Smooth muscle cell (in vitro differentiated cells): ENCODE measurements around the gene CDK5R1. TPM values are rescaled to one million over a fixed set of nuclear protein-coding genes. Genes with fewer than 3 reads are reported as not detected.

ENCODE experiments used
- DNase-seq: peaks from one replicate; lab custom pipeline; 2025; ENCODE audit not compliant: unreplicated experiment; lab: John Stamatoyannopoulos, UW
- H2AFZ ChIP-seq: fragments of 200-600 bp; sonication (generic); 2 replicates; pipeline ENCODE4 v1.6.0; 2016; ENCODE audit warnings: antibody characterized with exemption, low read depth, mild to moderate bottlenecking
- H3F3A ChIP-seq: fragments of 200-600 bp; sonication (generic); 2 replicates; pipeline ENCODE4 v1.6.0; 2017; ENCODE audit warnings: antibody characterized with exemption, low read depth
- H3K27ac ChIP-seq: fragments of 200-600 bp; sonication (generic); 2 replicates; pipeline ENCODE4 v1.5.1; 2016; ENCODE audit warnings: low read depth, mild to moderate bottlenecking
- H3K27me3 ChIP-seq: fragments of 200-600 bp; sonication (generic); 2 replicates; pipeline ENCODE4 v1.6.1; 2016; ENCODE audit warnings: low read depth, mild to moderate bottlenecking
- H3K36me3 ChIP-seq: fragments of 200-600 bp; sonication (generic); 2 replicates; pipeline ENCODE4 v1.5.1; 2016; ENCODE audit warnings: low read depth
- H3K4me1 ChIP-seq: fragments of 200-600 bp; sonication (generic); 2 replicates; pipeline ENCODE4 v1.5.1; 2016; ENCODE audit warnings: low read depth
- H3K4me2 ChIP-seq: fragments of 200-600 bp; sonication (generic); 2 replicates; pipeline ENCODE4 v1.6.0; 2016; ENCODE audit warnings: mild to moderate bottlenecking
- H3K4me3 ChIP-seq: fragments of 200-600 bp; sonication (generic); 2 replicates; pipeline ENCODE4 v1.5.1; 2016; ENCODE audit warnings: mild to moderate bottlenecking
- H3K79me2 ChIP-seq: fragments of 200-600 bp; sonication (generic); 2 replicates; pipeline ENCODE4 v1.6.0; 2016; ENCODE audit warnings: low read depth, mild to moderate bottlenecking
- H3K9ac ChIP-seq: fragments of 200-600 bp; sonication (generic); 2 replicates; pipeline ENCODE4 v1.6.0; 2016; ENCODE audit warnings: low read depth
- H3K9me3 ChIP-seq: fragments of 200-600 bp; sonication (generic); replicated peaks from 2 replicates; pipeline ENCODE4 v1.5.1; 2016; ENCODE audit warnings: low read depth
- H4K20me1 ChIP-seq: fragments of 200-600 bp; sonication (generic); 2 replicates; pipeline ENCODE4 v1.6.0; 2016; ENCODE audit warnings: low read depth
- WGBS: methylation state at CpG from one replicate; pipeline ENCODE4 v1.1.7; 2016; ENCODE audit warnings: low lambda C conversion rate; 5-methylcytosine and 5-hydroxymethylcytosine counted together
- polyA plus RNA-seq: library from polyadenylated mRNA; unstranded; fragments of >200 nt; fragmentation: Nextera tagmentation; extraction: Ambion mirVana; gene quantifications from 2 replicates; pipeline ENCODE4 v1.2.1, GENCODE V29; 2016
- total RNA-seq: library from RNA; depleted of rRNA; stranded (reverse); fragments of >200 nt; gene quantifications from 2 replicates; pipeline ENCODE4 v1.2.3, GENCODE V29; 2014
- TF ChIP-seq, protein P1 (sequence below): fragments of 200-600 bp; sonication (generic); IDR thresholded peaks from 2 replicates; pipeline ENCODE4 v1.5.1; 2017; ENCODE audit warnings: borderline replicate concordance, mild to moderate bottlenecking, antibody characterized with exemption; ENCODE audit not compliant: insufficient read depth, poor library complexity, severe bottlenecking

Gene CDK5R1
- total and polyA plus RNA-seq, 2 experiments from 2014 or later: 2.3 to 3.1 TPM

DNA sequence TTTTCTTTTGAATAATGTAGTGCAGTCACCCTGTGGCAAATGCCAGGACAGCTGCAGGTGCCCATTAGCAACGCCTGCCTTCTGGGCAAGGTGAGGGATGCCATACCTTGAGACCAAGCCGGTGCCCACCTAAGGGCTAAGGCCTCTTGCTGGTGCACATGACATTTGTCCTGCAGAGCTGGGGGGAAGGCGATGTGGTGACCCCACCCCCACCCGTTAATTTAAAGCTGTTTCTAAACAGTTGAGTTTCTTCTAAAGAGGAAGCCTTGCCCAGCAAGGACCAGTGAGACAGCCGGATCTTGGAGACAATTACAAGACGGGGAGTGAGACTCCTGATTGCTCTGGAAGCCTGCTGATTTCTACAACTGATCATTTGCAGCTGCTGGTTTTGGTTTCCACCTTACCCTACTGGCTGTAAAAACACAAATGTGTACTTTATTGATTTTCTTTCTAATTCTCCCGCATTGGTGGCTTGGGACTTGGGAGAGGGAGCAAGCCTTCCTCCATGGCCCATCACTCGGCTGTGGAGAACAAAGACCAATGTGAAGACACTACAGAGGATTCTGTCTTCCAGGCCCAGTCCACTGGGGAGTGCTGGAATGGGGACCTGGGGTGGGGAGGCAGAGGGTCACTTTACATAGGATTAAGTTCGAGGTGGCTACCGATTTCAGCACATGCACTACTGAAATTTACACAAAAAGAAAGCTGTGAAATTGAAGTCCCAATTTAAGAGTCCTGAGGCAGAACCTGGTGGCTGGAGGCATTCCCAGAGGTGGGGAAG lies 2.7 kb downstream of the CDK5R1 start:
- Histone ChIP-seq H3K9ac (no peak overlapping the region), H3K4me3 (no peak overlapping the region), H3K4me2 (no peak overlapping the region), H3K9me3 (no peaks in the 10 kb centered on the region), H2AFZ (no peak overlapping the region), H4K20me1 (peaks cover 24% of the 10 kb centered on the region), H3K4me1 (peaks cover 10% of the 10 kb centered on the region), H3F3A (peaks cover 9% of the 10 kb centered on the region), H3K27ac (no peak overlapping the region), H3K36me3 (no peaks in the 10 kb centered on the region), H3K79me2 (no peaks in the 10 kb centered on the region), H3K27me3 (no peaks in the 10 kb centered on the region)
- no peak for DNase-seq
- WGBS: 92% methylated on average over 10 of the region's 10 CpGs
- TF ChIP-seq, protein P1, sequence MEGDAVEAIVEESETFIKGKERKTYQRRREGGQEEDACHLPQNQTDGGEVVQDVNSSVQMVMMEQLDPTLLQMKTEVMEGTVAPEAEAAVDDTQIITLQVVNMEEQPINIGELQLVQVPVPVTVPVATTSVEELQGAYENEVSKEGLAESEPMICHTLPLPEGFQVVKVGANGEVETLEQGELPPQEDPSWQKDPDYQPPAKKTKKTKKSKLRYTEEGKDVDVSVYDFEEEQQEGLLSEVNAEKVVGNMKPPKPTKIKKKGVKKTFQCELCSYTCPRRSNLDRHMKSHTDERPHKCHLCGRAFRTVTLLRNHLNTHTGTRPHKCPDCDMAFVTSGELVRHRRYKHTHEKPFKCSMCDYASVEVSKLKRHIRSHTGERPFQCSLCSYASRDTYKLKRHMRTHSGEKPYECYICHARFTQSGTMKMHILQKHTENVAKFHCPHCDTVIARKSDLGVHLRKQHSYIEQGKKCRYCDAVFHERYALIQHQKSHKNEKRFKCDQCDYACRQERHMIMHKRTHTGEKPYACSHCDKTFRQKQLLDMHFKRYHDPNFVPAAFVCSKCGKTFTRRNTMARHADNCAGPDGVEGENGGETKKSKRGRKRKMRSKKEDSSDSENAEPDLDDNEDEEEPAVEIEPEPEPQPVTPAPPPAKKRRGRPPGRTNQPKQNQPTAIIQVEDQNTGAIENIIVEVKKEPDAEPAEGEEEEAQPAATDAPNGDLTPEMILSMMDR: no peak

- no peaks in the 10 kb centered on the region for H3K27me3 ChIP-seq
- H2AFZ ChIP-seq: no peak overlapping the region
- 86% methylated on average over 16 of the region's 16 CpGs for WGBS
- peaks cover 10% of the 10 kb centered on the region for H3K4me1 ChIP-seq
- H4K20me1 ChIP-seq: peaks cover 24% of the 10 kb centered on the region
- TF ChIP-seq, protein P1: no peak
- no peak for DNase-seq
- no peaks in the 10 kb centered on the region for H3K79me2 ChIP-seq
- no peak overlapping the region for H3K27ac ChIP-seq
- H3K4me3 ChIP-seq: no peak overlapping the region
- H3K9me3 ChIP-seq: no peaks in the 10 kb centered on the region
- no peak overlapping the region for H3K9ac ChIP-seq
- peaks cover 9% of the 10 kb centered on the region for H3F3A ChIP-seq
- no peaks in the 10 kb centered on the region for H3K36me3 ChIP-seq
- H3K4me2 ChIP-seq: no peak overlapping the region
Measured at GRCh38 chr17:32490101-32490482, 3.3 kb downstream of the CDK5R1 start.

DNA sequence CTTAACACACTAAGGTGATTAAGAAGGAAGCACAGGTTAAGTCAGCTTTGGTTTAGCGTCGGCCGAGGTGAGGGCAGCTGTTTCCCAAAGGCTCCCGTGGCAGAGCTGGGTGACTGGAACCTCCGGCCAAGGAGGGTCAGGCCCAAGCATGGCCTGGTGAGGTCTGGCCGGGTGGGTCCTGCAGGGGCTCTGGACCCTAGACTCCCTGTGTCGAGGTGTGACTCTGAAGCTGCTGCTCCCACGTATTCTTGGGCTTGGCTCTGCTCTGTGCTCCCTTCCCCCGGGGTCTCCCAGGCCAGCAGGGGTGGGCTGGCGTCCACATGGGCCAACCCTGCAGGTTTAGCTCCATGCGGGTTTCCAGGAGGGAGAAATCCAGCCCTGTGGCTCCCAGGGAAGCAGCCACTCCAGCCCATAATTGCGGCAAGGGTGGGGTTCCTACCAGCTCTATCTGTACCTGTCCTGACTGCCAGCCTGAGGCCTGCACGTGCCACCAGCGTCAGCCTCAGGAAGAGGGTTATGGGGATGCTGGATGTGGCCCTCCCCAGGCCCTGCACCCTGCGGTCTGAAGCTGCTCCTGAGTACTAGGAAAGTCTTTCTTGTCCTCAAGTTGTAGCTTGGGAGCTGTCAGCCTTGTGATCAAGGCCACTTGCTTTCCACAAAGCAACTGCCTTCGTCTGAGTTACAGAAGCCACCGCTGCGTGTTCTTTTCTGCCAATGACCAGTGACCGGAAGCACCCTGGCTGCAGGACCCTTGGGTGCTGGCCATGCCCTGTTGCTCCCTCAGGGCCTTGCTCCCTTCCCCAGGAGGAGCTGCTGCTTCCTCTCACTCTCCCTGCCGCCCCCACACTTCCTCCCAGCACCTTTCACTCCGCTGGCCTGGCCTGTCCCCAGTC lies 4.8 kb downstream of the CDK5R1 start:
- WGBS: 90% methylated on average over 21 of the region's 21 CpGs
- H3K27ac ChIP-seq: no peak overlapping the region
- H3K4me1 ChIP-seq: peaks cover 5% of the 10 kb centered on the region
- H3K27me3 ChIP-seq: no peaks in the 10 kb centered on the region
- H3K4me3 ChIP-seq: no peak overlapping the region
- no peaks in the 10 kb centered on the region for H3K9me3 ChIP-seq
- no peak overlapping the region for H3K9ac ChIP-seq
- no peaks in the 10 kb centered on the region for H3K79me2 ChIP-seq
- H2AFZ ChIP-seq: no peak overlapping the region
- no peak overlapping the region for H3K4me2 ChIP-seq
- H3K36me3 ChIP-seq: no peaks in the 10 kb centered on the region
- peaks cover 24% of the 10 kb centered on the region for H4K20me1 ChIP-seq
- H3F3A ChIP-seq: no peaks in the 10 kb centered on the region
- TF ChIP-seq, protein P1: no peak
- no peak for DNase-seq
